Measurements from ENCODE around the gene PPP1R14C. TPM values are rescaled to one million over a fixed set of nuclear protein-coding genes. Genes with fewer than 3 reads are reported as not detected.

Gene PPP1R14C
- polyA plus RNA-seq, 2 of the 4 experiments (the other 2 are of a cell fraction), result 0.34 to 0.43 TPM

- ATAC-seq, result no peak
- no peaks in the 10 kb centered on the region for H3K9me3 ChIP-seq
- H3K27ac ChIP-seq, result no peak overlapping the region
- ChIA-PET CTCF (no interaction called here), POLR2A (no interaction called here)
- no peak overlapping the region for H3K4me3 ChIP-seq
- TF ChIP-seq NR3C1 (IDR thresholded peaks at IDR 0.05) (no peak), MYC (IDR thresholded peaks at IDR 0.05; ENCODE audit: borderline replicate concordance, low read length) (no peak), POLR2A (IDR thresholded peaks at IDR 0.05; ENCODE audit: low read length) (no peak), NFE2L2 (conservative IDR thresholded peaks at IDR 0.05; ENCODE audit: low read length) (no peak), EP300 (IDR thresholded peaks at IDR 0.05) (no peak), MAZ (IDR thresholded peaks at IDR 0.05; ENCODE audit: borderline replicate concordance, low read depth, low read length) (no peak), SREBF2 (IDR thresholded peaks at IDR 0.05) (no peak), ZSCAN20 (CRISPR knock-in tag; IDR thresholded peaks at IDR 0.05) (no peak), CHD2 (IDR thresholded peaks at IDR 0.05; ENCODE audit: low read length, partially characterized antibody) (no peak), NPAS2 (CRISPR knock-in tag; IDR thresholded peaks at IDR 0.05; ENCODE audit: borderline replicate concordance) (no peak), PBX3 (IDR thresholded peaks at IDR 0.05) (no peak), ELK1 (IDR thresholded peaks at IDR 0.05; ENCODE audit: low read depth, low read length) (no peak), RAD21 (conservative IDR thresholded peaks at IDR 0.05 in 1 of 2, IDR thresholded peaks at IDR 0.05 in 1 of 2) (no peak), GATA3 (IDR thresholded peaks at IDR 0.05; ENCODE audit: borderline replicate concordance) (no peak), HES2 (IDR thresholded peaks at IDR 0.05) (no peak)
- DNase-seq (ENCODE audit: low read depth in 1 of 2, low spot score in 1 of 2), result no peak
- H3K4me2 ChIP-seq, result no peak overlapping the region
- no peak for FAIRE-seq
- H3K4me1 ChIP-seq, result no peaks in the 10 kb centered on the region
Measured at GRCh38 chr6:150214310-150214709, 71.5 kb downstream of the PPP1R14C start.

GRCh38 chr6:150220634-150221551 is 78.0 kb downstream of the PPP1R14C start:
- CTCF ChIA-PET, result no interaction called here
- no peak for ATAC-seq
- H3K4me3 ChIP-seq, result no peak overlapping the region
- no peak overlapping the region for H3K4me2 ChIP-seq
- FAIRE-seq, result no peak
- POLR2A ChIA-PET, result no interaction called here
- no peak overlapping the region for H3K27ac ChIP-seq
- no peak for TF ChIP-seq NR3C1 (IDR thresholded peaks at IDR 0.05)
- TF ChIP-seq USF2 (IDR thresholded peaks at IDR 0.05), result no peak
- no peak for TF ChIP-seq TFCP2L1 (CRISPR knock-in tag; IDR thresholded peaks at IDR 0.05)
- no peak for TF ChIP-seq EHMT2 (IDR thresholded peaks at IDR 0.05; ENCODE audit: low read depth)
- TF ChIP-seq REST (IDR thresholded peaks at IDR 0.05), result no peak
- no peak for TF ChIP-seq CBX8 (IDR thresholded peaks at IDR 0.05)
- TF ChIP-seq ATOH8 (CRISPR knock-in tag; IDR thresholded peaks at IDR 0.05; ENCODE audit: low read depth), result no peak
- TF ChIP-seq SREBF2 (IDR thresholded peaks at IDR 0.05), result no peak
- TF ChIP-seq BCL3 (IDR thresholded peaks at IDR 0.05), result no peak
- no peak for TF ChIP-seq TP53 (CRISPR knock-in tag; IDR thresholded peaks at IDR 0.05)
- WGBS (ENCODE audit: missing lambda C conversion rate), result 62% methylated on average over 6 of the region's 6 CpGs
- no peak for DNase-seq (ENCODE audit: low read depth in 1 of 2, low spot score in 1 of 2)
- no peaks in the 10 kb centered on the region for H3K9me3 ChIP-seq
- no peaks in the 10 kb centered on the region for H3K4me1 ChIP-seq
